Upper lobe of right lung (tissue), 1 donor: ENCODE measurements around the gene ARHGEF10L. TPM values are rescaled to one million over a fixed set of nuclear protein-coding genes. Genes with fewer than 3 reads are reported as not detected.

Experiments used
- ATAC-seq: fragments of 200-7000 bp; cut with Tn5 transposase; one replicate; pipeline ENCODE4 v1.9.1; 2020; ENCODE audit warnings: mild to moderate bottlenecking, moderate library complexity
- DNase-seq: peaks from one replicate; pipeline ENCODE4 v3.0.0-alpha.2; 2020
- H3K27ac ChIP-seq: fragments of 200-600 bp; one replicate; pipeline ENCODE4 v1.8.0; 2022
- H3K27me3 ChIP-seq: fragments of 200-600 bp; one replicate; pipeline ENCODE4 v1.8.0; 2022; ENCODE audit warnings: mild to moderate bottlenecking
- H3K36me3 ChIP-seq: fragments of 200-600 bp; one replicate; pipeline ENCODE4 v1.8.0; 2022
- H3K4me1 ChIP-seq: fragments of 200-600 bp; one replicate; pipeline ENCODE4 v1.8.0; 2022
- H3K4me3 ChIP-seq: fragments of 200-600 bp; one replicate; pipeline ENCODE4 v1.8.0; 2022; ENCODE audit warnings: mild to moderate bottlenecking
- H3K9me3 ChIP-seq: fragments of 200-600 bp; one replicate; pipeline ENCODE4 v1.8.0; 2022
- CTCF ChIP-seq: fragments of 200-600 bp; IDR thresholded peaks from one replicate; pipeline ENCODE4 v1.8.0; 2022; ENCODE audit warnings: antibody characterized with exemption
- intact Hi-C: fragments of 100-400 bp; cut with DNase I; formaldehyde crosslinking; loops from one replicate; pipeline ENCODE4 v1.11.0; 2022
- total RNA-seq: library from RNA; stranded (reverse); fragmentation: NEBNext Ultra II Directional; extraction: Animal tissue kit (Norgen Biotek cat#: 25700); gene quantifications from one replicate; pipeline ENCODE4 v1.2.1, GENCODE V29; 2021
- donor health status: DM: no; HTN: yes; CAD: no; lungs with severe emphysema.

ARHGEF10L gene
- total RNA-seq, 1 donor from 2014 or later = 34.1 TPM

- no peak for DNase-seq
- peak; percentile 41 for ATAC-seq
- Histone ChIP-seq H3K27ac (no peak overlapping the region), H3K9me3 (no peaks in the 10 kb centered on the region), H3K4me1 (peaks cover 5% of the 10 kb centered on the region), H3K27me3 (no peaks in the 10 kb centered on the region), H3K36me3 (no peaks in the 10 kb centered on the region), H3K4me3 (no peak overlapping the region)
- no peak for TF ChIP-seq CTCF
- intact Hi-C loops = no loop called here
Observed at GRCh38 chr1:17516303-17517214, 22.9 kb upstream of the ARHGEF10L start.

GRCh38 chr1:17520041-17520440 is 19.5 kb upstream of the ARHGEF10L start:
- TF ChIP-seq CTCF = no peak
- ATAC-seq (peak; percentile 70), DNase-seq (peak; percentile 67)
- no peaks in the 10 kb centered on the region for H3K9me3 ChIP-seq
- intact Hi-C loops = no loop called here
- no peak overlapping the region for H3K4me3 ChIP-seq
- no peak overlapping the region for H3K27ac ChIP-seq
- no peaks in the 10 kb centered on the region for H3K36me3 ChIP-seq
- peaks cover 5% of the 10 kb centered on the region for H3K4me1 ChIP-seq
- no peaks in the 10 kb centered on the region for H3K27me3 ChIP-seq

DNA sequence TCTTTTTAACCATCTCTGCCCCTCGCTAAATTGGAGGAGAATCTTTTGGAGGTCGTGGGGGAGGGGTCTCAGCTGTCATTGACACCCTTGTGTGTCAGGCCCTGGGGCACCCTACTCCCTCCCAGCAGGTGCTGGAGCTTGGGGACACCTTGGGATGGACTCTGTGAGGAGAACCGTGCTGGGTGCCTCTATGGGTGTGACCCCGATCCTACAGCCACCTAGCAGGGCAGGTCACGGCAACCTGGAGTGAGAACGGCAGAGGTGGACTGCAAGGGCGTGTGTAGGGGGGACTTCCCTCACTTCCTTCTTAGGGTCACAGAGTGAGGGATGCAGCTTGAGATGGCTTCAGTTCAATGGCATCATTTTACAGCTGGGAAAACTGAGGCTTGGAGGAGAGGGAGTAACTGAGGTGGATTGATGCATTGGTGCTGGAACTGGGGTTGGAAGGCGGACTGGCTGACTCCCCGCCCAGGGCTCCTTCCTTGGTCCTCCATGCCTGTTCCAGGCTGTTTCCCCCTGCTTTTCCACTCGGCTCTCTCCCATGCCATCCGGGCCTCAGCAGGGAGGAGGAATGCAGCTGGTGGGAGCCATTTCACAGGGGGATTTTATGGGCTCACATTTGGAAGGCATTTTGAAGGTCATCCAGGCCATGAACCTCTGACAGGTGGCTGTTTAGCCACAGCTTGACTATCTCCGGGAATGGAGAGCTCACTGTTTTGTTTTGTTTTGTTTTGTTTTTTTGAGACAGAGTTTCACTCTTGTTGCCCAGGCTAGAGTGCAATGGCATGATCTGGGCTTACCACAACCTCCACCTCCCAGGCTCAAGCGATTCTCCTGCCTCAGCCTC is 18.8 kb upstream of the ARHGEF10L start:
- no peak overlapping the region for H3K27ac ChIP-seq
- H3K9me3 ChIP-seq = no peaks in the 10 kb centered on the region
- no peaks in the 10 kb centered on the region for H3K36me3 ChIP-seq
- no peak for TF ChIP-seq CTCF
- no peak for ATAC-seq
- no peaks in the 10 kb centered on the region for H3K27me3 ChIP-seq
- no peak for DNase-seq
- no peak overlapping the region for H3K4me3 ChIP-seq
- intact Hi-C loops = no loop called here
- H3K4me1 ChIP-seq = peaks cover 5% of the 10 kb centered on the region

- H3K27ac ChIP-seq = no peak overlapping the region
- intact Hi-C loops = no loop called here
- no peak for TF ChIP-seq CTCF
- ATAC-seq (peak; percentile 10), DNase-seq (no peak)
- H3K27me3 ChIP-seq = no peaks in the 10 kb centered on the region
- H3K4me3 ChIP-seq = no peak overlapping the region
- no peaks in the 10 kb centered on the region for H3K36me3 ChIP-seq
- no peaks in the 10 kb centered on the region for H3K4me1 ChIP-seq
- H3K9me3 ChIP-seq = no peaks in the 10 kb centered on the region
Observed at GRCh38 chr1:17521946-17522612, 17.4 kb upstream of the ARHGEF10L start.

- intact Hi-C loops = no loop called here
- Histone ChIP-seq H3K27me3 (no peaks in the 10 kb centered on the region), H3K9me3 (no peaks in the 10 kb centered on the region), H3K4me3 (no peak overlapping the region), H3K4me1 (no peaks in the 10 kb centered on the region), H3K36me3 (no peaks in the 10 kb centered on the region), H3K27ac (no peak overlapping the region)
- no peak for DNase-seq
- no peak for TF ChIP-seq CTCF
- no peak for ATAC-seq
Observed at GRCh38 chr1:17523321-17524041, 16.0 kb upstream of the ARHGEF10L start.
